Measurements from ENCODE around the gene FAM151B.
"Not testable (repeated sequence)": the region's sequence is repeated elsewhere in the genome, so short reads cannot be mapped to it uniquely, and the experiment has no call there.

FAM151B gene

GRCh38 chr5:80573062-80573461 lies 85.2 kb downstream of the FAM151B start:
- TF ChIP-seq ZFX (IDR thresholded peaks at IDR 0.05) (no peak), CTCF (conservative IDR thresholded peaks at IDR 0.05) (no peak)
- no peak overlapping the region for H3K27ac ChIP-seq

GRCh38 chr5:80576383-80576782 lies 88.5 kb downstream of the FAM151B start:
- TF ChIP-seq CTCF (conservative IDR thresholded peaks at IDR 0.05) (no peak), ZFX (IDR thresholded peaks at IDR 0.05) (no peak)
- H3K27ac ChIP-seq = no peak overlapping the region

GRCh38 chr5:80577707-80578106 lies 89.8 kb downstream of the FAM151B start:
- H3K27ac ChIP-seq = no peak overlapping the region
- TF ChIP-seq ZFX (IDR thresholded peaks at IDR 0.05) (no peak), CTCF (conservative IDR thresholded peaks at IDR 0.05) (no peak)

GRCh38 chr5:80579050-80579449 lies 91.2 kb downstream of the FAM151B start:
- H3K27ac ChIP-seq = no peak overlapping the region
- TF ChIP-seq CTCF (conservative IDR thresholded peaks at IDR 0.05) (no peak), ZFX (IDR thresholded peaks at IDR 0.05) (no peak)

GRCh38 chr5:80580291-80580690 lies 92.4 kb downstream of the FAM151B start:
- not testable (repeated sequence) for H3K27ac ChIP-seq

GRCh38 chr5:80584770-80585169 lies 96.9 kb downstream of the FAM151B start:
- no peak overlapping the region for H3K27ac ChIP-seq
- TF ChIP-seq ZFX (IDR thresholded peaks at IDR 0.05) (no peak), CTCF (conservative IDR thresholded peaks at IDR 0.05) (no peak)

GRCh38 chr5:80588858-80589540 lies 101.1 kb downstream of the FAM151B start:
- TF ChIP-seq ZFX (IDR thresholded peaks at IDR 0.05) (no peak), CTCF (conservative IDR thresholded peaks at IDR 0.05) (no peak)
- H3K27ac ChIP-seq = no peak overlapping the region

- no peak overlapping the region for H3K27ac ChIP-seq
- TF ChIP-seq CTCF (conservative IDR thresholded peaks at IDR 0.05) = no peak
- TF ChIP-seq ZFX (IDR thresholded peaks at IDR 0.05) = no peak
Observed at GRCh38 chr5:80590766-80591165, 102.9 kb downstream of the FAM151B start.
